Spleen (tissue), 11 donors: ENCODE data around the gene TLX2. TPM values are rescaled to one million over a fixed set of nuclear protein-coding genes. Genes with fewer than 3 reads are reported as not detected.

Source experiments
- DNase-seq: peaks from one replicate; pipeline ENCODE4 v3.0.0-alpha.2; 2020
- H3K27ac ChIP-seq, 8 donors: fragments of 200-600 bp; sonication (generic) in 7 of 8; 1 replicate in 4 of 8; 2 replicates in 4 of 8; pipeline versions ENCODE4 v1.5.0 to v1.8.0; 2016 to 2021; ENCODE audit warnings: inconsistent platforms in 4 of 8, mild to moderate bottlenecking in 4 of 8, moderate library complexity in 1 of 8
- H3K27me3 ChIP-seq, 7 donors: fragments of 200-600 bp; sonication (generic) in 6 of 7; replicated peaks in 1 of 7; 1 replicate in 4 of 7; 2 replicates in 3 of 7; pipeline versions ENCODE4 v1.5.0 to v1.8.0; 2016 to 2021; ENCODE audit warnings: inconsistent platforms in 3 of 7, mild to moderate bottlenecking in 1 of 7
- H3K36me3 ChIP-seq, 6 donors: fragments of 200-600 bp; sonication (generic) in 5 of 6; 1 replicate in 4 of 6; 2 replicates in 2 of 6; pipeline versions ENCODE4 v1.5.0 to v1.8.0; 2016 to 2021; ENCODE audit warnings: inconsistent platforms in 2 of 6
- H3K4me1 ChIP-seq, 6 donors: fragments of 200-600 bp; sonication (generic) in 5 of 6; 1 replicate in 3 of 6; 2 replicates in 3 of 6; pipeline versions ENCODE4 v1.5.0 to v1.8.0; 2016 to 2021; ENCODE audit warnings: inconsistent platforms in 3 of 6
- H3K4me3 ChIP-seq, 8 donors: fragments of 200-600 bp; sonication (generic) in 7 of 8; 1 replicate in 4 of 8; 2 replicates in 4 of 8; pipeline versions ENCODE4 v1.5.0 to v1.8.0; 2016 to 2021; ENCODE audit warnings: inconsistent platforms in 4 of 8, mild to moderate bottlenecking in 4 of 8, moderate library complexity in 2 of 8
- H3K9me3 ChIP-seq, 8 donors: fragments of 200-600 bp; sonication (generic) in 7 of 8; 1 replicate in 4 of 8; 2 replicates in 4 of 8; pipeline versions ENCODE4 v1.5.0 to v1.8.0; 2016 to 2021; ENCODE audit warnings: inconsistent platforms in 4 of 8
- POLR2A ChIP-seq, 3 donors: fragments of 450-650 bp; IDR thresholded peaks; one replicate each; pipeline ENCODE4 v1.5.1; 2017; ENCODE audit warnings: antibody characterized with exemption in 3 of 3, mild to moderate bottlenecking in 1 of 3
- POLR2AphosphoS5 ChIP-seq, 3 donors: sonication (generic); formaldehyde crosslinking; IDR thresholded peaks; one replicate each; pipeline ENCODE4 v1.5.1; 2017; ENCODE audit warnings: antibody characterized with exemption in 3 of 3
- WGBS, 5 donors: extraction: QIAGEN DNeasy Blood & Tissue Kit in 3 of 5; methylation state at CpG; one replicate each; pipeline versions ENCODE4 v1.1.5 to v1.1.7; 2013 to 2018; 5-methylcytosine and 5-hydroxymethylcytosine counted together
- intact Hi-C: fragments of 100-400 bp; cut with DNase I; formaldehyde crosslinking; loops from one replicate; pipeline ENCODE4 v1.15.0; 2023; ENCODE audit warnings: low total_unique reads
- polyA plus RNA-seq, 3 donors: library from polyadenylated mRNA; stranded (reverse); fragments of 200-250 nt; gene quantifications; one replicate each; pipeline ENCODE4 v1.2.1, GENCODE V29; 2013
- total RNA-seq, 7 donors: library from RNA; depleted of rRNA in 3 of 7; stranded (reverse); fragments of >200 nt in 3 of 7; fragmentation: NEBNext Ultra II Directional in 4 of 7; extraction: Animal tissue kit (Norgen Biotek cat#: 25700) in 4 of 7; gene quantifications; one replicate each; pipeline versions ENCODE4 v1.1.0 to v1.2.1, GENCODE V29; 2016 to 2021
- TF ChIP-seq, protein P1 (sequence below), 11 experiments: fragments of 200-600 bp in 7 of 11; fragments of 450-650 bp in 4 of 11; sonication (generic) in 4 of 11; IDR thresholded peaks in 8 of 11; conservative IDR thresholded peaks in 3 of 11; 1 replicate in 7 of 11; 2 replicates in 4 of 11; pipeline versions ENCODE4 v1.4.0 to v1.8.0; 2016 to 2021; ENCODE audit warnings: antibody characterized with exemption in 11 of 11, inconsistent platforms in 4 of 11, mild to moderate bottlenecking in 1 of 11
- donor health status: healthy with polysubstance abuse.
- donor health status: DM: no; HTN: no; CAD: no; lungs with moderate emphysema.
- donor health status: DM: no; HTN: no; CAD: no.
- donor health status: Bipolar disorder and iron deficiency.
- donor health status: healthy.
- donor health status: DM: no; HTN: no; CAD: no.
- donor health status: DM: yes; HTN: yes; CAD: no.

TLX2 gene
- total and polyA plus RNA-seq, 10 donors: 0.04 to 0.05 TPM; not detected in 8

DNA sequence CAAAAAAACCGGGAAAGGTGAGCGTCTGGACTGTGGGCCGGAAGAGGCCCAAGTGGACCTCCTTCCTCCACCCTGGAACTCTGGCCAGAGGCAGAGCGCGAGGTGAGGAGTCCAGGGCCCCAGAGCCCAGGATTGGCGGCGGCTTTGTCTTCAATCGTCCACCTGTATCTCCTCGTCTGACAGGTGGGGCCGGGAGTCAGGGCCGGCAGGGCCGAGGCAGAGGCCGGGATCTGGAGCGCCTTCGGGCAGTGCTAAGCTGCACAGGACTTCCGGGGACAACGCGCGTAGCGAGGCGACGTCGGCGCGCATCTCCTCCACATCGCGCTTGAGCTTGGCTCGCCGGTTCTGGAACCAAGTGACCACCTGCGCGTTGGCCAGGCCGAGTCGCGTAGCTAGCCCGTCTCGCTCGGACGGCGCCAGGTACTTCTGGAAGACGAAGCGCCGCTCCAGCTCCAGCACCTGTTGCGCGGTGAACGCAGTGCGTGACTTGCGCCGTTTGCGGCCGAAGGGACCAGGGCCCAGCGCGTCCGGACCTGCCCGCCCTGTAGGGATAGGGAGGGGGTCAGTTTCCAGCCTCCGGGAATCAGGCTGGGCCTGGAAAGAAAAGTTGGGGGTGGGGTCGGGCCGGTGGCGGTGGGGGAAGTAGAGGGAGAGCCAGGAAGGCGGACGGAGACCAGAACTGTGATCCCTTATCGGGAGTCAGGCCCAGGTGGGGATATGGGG lies 16.3 kb upstream of the TLX2 start:
- intact Hi-C loops: no loop called here

DNA sequence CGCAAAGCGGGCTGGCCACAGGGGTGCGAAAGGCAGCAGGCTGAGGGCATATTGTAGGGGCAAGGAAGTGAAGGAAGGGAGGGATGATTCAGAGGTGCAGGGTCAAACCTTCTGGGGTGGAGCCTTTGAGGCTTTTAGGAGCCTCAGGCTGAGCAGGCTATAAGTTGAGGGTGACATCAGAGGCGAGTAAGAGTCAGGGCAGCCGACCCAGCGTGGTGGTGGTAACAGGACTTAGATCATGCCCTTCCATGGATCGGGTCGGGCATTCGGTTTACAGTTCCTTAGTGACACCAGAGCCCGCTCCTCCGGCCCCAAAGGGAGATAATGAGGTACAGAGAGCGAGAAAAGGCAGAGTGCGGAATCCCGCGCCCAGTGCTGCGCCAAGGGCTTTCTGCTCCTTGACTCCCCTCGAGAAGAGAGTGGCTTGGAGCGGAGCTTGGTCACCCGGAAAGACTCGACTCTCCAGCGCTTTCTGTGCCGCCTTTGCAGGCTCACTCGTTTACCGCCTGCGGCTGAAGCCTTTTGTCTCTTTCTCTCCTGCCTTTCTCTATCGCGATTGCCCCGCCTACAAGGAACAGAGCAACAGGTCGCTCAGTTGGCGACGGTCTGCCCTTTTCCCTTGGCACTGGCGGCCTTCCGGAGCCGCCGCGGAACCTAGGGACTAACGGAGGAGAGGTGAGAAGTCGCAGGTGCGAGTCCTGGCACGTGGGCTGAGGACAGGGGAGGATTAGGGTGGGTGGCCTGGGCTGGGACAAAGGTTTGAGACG lies 15.6 kb upstream of the TLX2 start:
- Histone ChIP-seq H3K9me3 (no peaks in the 10 kb centered on the region), H3K27ac (peak overlapping the region in 1 of 8 donors; percentile 18), H3K4me1 (peaks cover 24 to 57% (median 50%) of the 10 kb centered on the region in 6 donors), H3K27me3 (peaks cover 9 to 71% (median 42%) of the 10 kb centered on the region in 7 donors), H3K36me3 (peaks cover 0 to 12% (median 6%) of the 10 kb centered on the region in 6 donors), H3K4me3 (peak overlapping the region; percentile 34 to 68 (median 44))
- intact Hi-C loops: no loop called here
- TF ChIP-seq POLR2AphosphoS5 (IDR thresholded peaks at IDR 0.05): peak in 1 of 3 donors; percentile 39
- TF ChIP-seq POLR2A (IDR thresholded peaks at IDR 0.05): no peak
- DNase-seq: peak; percentile 74
- WGBS, 5 donors: 1 to 2% (median 2%) methylated on average over 41 of the region's 41 CpGs

More for the DNA sequence above, 16.3 kb upstream of the TLX2 start:
- Histone ChIP-seq H3K36me3 (peaks cover 0 to 19% (median 13%) of the 10 kb centered on the region in 6 donors), H3K4me1 (peaks cover 24 to 50% (median 42%) of the 10 kb centered on the region in 6 donors), H3K4me3 (peak overlapping the region; percentile 34 to 68 (median 44)), H3K27me3 (peaks cover 9 to 63% (median 41%) of the 10 kb centered on the region in 7 donors), H3K27ac (peak overlapping the region in 1 of 8 donors; percentile 18), H3K9me3 (no peaks in the 10 kb centered on the region)
- DNase-seq: peak; percentile 83
- 2 to 5% (median 3%) methylated on average over 32 to 61 of the region's 61 CpGs for WGBS, 5 donors
- TF ChIP-seq POLR2AphosphoS5 (IDR thresholded peaks at IDR 0.05) (peak; percentile 61 to 89 (median 78)), POLR2A (IDR thresholded peaks at IDR 0.05) (no peak)
- TF ChIP-seq, protein P1, sequence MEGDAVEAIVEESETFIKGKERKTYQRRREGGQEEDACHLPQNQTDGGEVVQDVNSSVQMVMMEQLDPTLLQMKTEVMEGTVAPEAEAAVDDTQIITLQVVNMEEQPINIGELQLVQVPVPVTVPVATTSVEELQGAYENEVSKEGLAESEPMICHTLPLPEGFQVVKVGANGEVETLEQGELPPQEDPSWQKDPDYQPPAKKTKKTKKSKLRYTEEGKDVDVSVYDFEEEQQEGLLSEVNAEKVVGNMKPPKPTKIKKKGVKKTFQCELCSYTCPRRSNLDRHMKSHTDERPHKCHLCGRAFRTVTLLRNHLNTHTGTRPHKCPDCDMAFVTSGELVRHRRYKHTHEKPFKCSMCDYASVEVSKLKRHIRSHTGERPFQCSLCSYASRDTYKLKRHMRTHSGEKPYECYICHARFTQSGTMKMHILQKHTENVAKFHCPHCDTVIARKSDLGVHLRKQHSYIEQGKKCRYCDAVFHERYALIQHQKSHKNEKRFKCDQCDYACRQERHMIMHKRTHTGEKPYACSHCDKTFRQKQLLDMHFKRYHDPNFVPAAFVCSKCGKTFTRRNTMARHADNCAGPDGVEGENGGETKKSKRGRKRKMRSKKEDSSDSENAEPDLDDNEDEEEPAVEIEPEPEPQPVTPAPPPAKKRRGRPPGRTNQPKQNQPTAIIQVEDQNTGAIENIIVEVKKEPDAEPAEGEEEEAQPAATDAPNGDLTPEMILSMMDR (IDR thresholded peaks at IDR 0.05 in 8 of 11, conservative IDR thresholded peaks at IDR 0.05 in 3 of 11): no peak

DNA sequence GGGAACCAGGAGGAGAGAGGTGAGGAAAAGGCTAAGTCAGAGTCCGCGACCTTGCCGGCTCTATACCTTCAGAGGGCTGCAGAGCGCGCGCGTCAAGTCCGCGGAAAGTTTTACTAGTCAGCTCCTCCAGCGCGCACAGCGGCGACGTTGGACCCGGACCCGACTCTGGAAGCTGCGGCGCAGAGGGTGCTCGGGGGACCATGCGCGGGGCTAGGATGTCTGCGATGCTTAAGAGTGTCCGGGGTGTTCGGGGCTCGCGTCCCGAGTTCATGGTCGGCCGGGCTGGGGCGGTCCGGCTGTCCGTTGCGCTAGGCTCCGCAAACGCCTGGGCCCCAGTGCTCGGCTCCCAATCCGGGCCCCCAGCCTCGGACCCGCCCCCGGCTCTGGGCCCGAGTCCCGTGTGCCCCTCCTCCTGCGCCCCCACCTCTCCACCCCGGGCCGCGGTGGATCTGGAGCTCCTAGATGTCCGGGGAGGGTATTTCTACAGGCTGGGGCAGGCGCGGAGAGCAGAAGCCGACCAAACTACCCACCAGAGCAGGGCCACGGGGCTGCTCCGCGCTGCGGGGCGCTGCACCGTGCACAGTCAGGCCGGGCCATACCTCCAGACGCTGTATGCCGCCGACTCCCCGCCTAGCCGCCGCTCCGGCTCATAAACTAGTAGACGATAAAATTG lies 14.8 kb upstream of the TLX2 start, which contains the start of gene LBX2:
Gene LBX2, minus strand, starts transcription at position 337 of the 673 bp plus-strand sequence. Its CDS starts 66 bp downstream, at position 271.
- DNase-seq: peak; percentile 76
- Histone ChIP-seq H3K9me3 (no peaks in the 10 kb centered on the region), H3K27me3 (peaks cover 9 to 78% (median 42%) of the 10 kb centered on the region in 7 donors), H3K4me3 (peak within 1 kb of the TSS; percentile 6 to 68 (median 44)), H3K36me3 (peaks cover 0 to 8% (median 2%) of the 10 kb centered on the region in 6 donors), H3K4me1 (peaks cover 24 to 65% (median 57%) of the 10 kb centered on the region in 6 donors), H3K27ac (no peak within 1 kb of the TSS)
- WGBS, 5 donors: 4 to 11% (median 6%) methylated on average over 30 to 65 of the region's 65 CpGs
- intact Hi-C loops: no loop called here
- TF ChIP-seq, protein P1 (IDR thresholded peaks at IDR 0.05 in 8 of 11, conservative IDR thresholded peaks at IDR 0.05 in 3 of 11): no peak
- TF ChIP-seq POLR2AphosphoS5 (IDR thresholded peaks at IDR 0.05): peak in 1 of 3 donors; percentile 54

DNA sequence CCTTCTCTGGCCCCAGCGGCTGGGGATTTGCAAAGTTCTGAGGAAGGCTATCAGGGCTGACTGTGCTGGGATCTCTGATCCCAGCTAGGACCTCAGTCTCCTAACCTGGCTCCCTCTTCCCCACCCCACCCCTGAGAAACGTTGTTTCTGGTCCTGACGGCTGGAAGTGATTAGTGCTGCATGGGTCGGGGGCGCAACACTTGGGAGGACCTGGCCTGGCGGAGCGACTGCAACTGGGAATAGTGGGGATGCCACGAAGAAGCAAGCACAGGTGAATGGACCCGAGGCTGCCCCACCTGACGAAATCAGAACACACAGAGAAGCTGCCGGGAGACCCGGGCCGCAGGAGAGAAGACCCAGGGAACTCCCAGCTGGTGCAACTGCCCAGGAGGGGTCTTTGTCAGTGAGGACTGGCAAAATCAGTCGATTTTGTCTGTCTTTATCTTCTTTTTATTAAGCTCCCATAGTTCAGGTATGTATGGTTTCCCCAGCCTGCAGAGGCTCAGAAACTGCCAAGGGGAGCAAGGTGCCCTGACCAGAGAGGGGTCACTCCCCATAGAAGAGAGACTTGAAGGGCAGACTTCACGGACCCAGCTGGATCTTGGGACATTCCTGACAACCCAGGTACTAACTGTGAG lies 14.2 kb upstream of the TLX2 start:
- H3K36me3 ChIP-seq: peaks cover 0 to 11% (median 7%) of the 10 kb centered on the region in 6 donors
- peaks cover 24 to 71% (median 63%) of the 10 kb centered on the region in 6 donors for H3K4me1 ChIP-seq
- no peak overlapping the region for H3K27ac ChIP-seq
- DNase-seq: peak; percentile 49
- intact Hi-C loops: loop anchor here (5.0 kb wide), 1 partner anchor 87 kb away; no protein-coding TSS in a partner anchor
- H3K9me3 ChIP-seq: no peaks in the 10 kb centered on the region
- 52 to 73% (median 56%) methylated on average over 15 of the region's 15 CpGs for WGBS, 5 donors
- peaks cover 9 to 79% (median 42%) of the 10 kb centered on the region in 7 donors for H3K27me3 ChIP-seq
- H3K4me3 ChIP-seq: peak overlapping the region in 3 of 8 donors; percentile 50 to 68 (median 52)
- TF ChIP-seq POLR2A (IDR thresholded peaks at IDR 0.05) (no peak), POLR2AphosphoS5 (IDR thresholded peaks at IDR 0.05) (no peak)
- TF ChIP-seq, protein P1 (IDR thresholded peaks at IDR 0.05 in 8 of 11, conservative IDR thresholded peaks at IDR 0.05 in 3 of 11): no peak
